ENCODE data around the gene TMEM72.

TMEM72 gene

DNA sequence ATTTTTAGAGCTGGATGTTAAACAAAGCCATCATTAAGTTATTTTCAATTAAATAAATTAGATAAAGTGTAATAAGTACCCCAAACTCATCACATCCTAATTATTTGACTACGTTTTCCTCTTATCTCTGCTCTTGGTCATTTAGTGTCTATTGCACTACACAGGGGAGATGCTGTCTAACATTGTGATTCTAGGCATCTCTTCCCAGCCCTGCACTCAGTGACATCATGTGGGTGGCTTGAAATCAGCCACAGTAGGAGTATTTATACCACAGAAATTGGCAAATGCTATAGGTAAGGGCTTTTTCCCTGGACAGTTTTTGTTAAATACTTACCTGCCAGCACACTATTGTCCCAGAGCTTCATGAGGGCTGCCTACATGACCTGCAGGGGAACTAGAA, 21.3 kb upstream of the TMEM72 start:
- H3K27me3 ChIP-seq (ENCODE audit: control insufficient read depth in 1 of 2, insufficient read depth in 2 of 2, low read length in 2 of 2): no peaks in the 10 kb centered on the region
- H3K4me3 ChIP-seq (ENCODE audit: low read length in 2 of 2): no peak overlapping the region
- H3K9me3 ChIP-seq (ENCODE audit: control insufficient read depth in 2 of 2, low read length in 2 of 2): no peaks in the 10 kb centered on the region
- no peaks in the 10 kb centered on the region for H3K36me3 ChIP-seq (ENCODE audit: control insufficient read depth in 2 of 2, insufficient read depth in 2 of 2, low read length in 2 of 2)
- H3K9ac ChIP-seq (ENCODE audit: low read length in 2 of 2): no peak overlapping the region
- H3K27ac ChIP-seq (ENCODE audit: low read length): no peak overlapping the region
- H3K4me1 ChIP-seq (ENCODE audit: control insufficient read depth, insufficient read depth, low read length): no peaks in the 10 kb centered on the region

DNA sequence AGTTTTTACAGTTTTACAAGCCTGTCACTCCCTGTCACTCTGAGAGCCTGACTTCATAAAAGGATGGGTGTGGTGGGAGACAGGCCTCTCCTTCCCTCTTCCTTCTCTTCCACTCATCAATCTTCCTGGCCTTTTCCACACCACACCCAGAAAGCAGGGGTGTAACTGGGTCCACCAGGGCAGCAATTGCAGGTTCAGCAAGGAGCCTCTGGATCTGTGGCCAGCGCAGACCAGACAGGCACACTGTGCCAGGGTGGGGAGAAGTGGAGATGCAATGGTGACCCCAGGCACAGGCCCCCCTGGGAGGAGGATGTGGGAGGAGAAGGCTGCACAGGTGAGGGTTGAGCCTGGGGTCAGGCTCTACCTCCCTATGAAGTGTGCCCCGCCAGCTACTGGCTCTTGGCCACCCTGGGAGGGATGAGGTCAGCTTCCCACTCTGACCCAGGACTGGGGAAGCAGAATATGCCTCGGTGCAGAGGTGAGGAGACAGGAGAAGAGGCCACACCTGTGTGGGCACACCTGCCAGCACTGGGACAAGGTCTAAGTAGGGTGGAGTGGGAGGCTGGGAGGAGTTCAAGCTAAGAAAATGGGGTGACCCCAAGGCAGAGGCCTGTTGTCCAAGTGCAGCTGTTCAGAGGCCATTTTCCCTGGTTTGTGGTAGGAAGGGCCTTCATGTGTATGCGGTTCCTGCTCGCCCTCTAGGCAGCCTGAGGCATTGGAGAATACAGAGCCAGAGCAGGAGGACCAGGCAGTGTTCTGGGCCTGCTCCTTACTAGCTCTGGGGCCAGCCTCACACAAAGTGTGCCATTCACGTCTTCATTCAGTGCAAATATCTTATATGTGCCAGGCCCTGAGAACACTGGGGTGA, 20.2 kb upstream of the TMEM72 start:
- H3K9ac ChIP-seq (ENCODE audit: low read length in 2 of 2): no peak overlapping the region
- H3K4me1 ChIP-seq (ENCODE audit: control insufficient read depth, insufficient read depth, low read length): no peaks in the 10 kb centered on the region
- no peaks in the 10 kb centered on the region for H3K27me3 ChIP-seq (ENCODE audit: control insufficient read depth in 1 of 2, insufficient read depth in 2 of 2, low read length in 2 of 2)
- H3K4me3 ChIP-seq (ENCODE audit: low read length in 2 of 2): no peak overlapping the region
- no peaks in the 10 kb centered on the region for H3K36me3 ChIP-seq (ENCODE audit: control insufficient read depth in 2 of 2, insufficient read depth in 2 of 2, low read length in 2 of 2)
- H3K27ac ChIP-seq (ENCODE audit: low read length): no peak overlapping the region
- no peaks in the 10 kb centered on the region for H3K9me3 ChIP-seq (ENCODE audit: control insufficient read depth in 2 of 2, low read length in 2 of 2)

DNA sequence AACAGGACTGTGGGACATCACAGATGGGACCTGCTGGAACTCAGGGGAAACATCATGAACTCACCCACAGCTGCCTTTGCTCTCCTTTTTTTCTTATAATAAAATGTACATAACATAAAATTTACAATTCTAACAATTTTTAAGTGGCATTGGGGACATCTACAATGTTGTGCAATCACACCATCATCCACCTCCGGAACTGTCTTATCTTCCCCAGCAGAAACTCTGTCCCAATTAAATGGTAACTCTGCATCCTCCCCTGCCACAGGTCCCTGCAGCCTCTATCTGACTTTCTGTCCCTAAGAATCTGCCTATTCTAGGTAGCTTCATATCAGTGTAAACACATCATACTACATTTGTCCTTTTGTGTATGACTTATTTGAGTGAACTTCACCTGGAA, 19.4 kb upstream of the TMEM72 start:
- Histone ChIP-seq H3K36me3 (ENCODE audit: control insufficient read depth in 2 of 2, insufficient read depth in 2 of 2, low read length in 2 of 2) (no peaks in the 10 kb centered on the region), H3K4me1 (ENCODE audit: control insufficient read depth, insufficient read depth, low read length) (no peaks in the 10 kb centered on the region), H3K9ac (ENCODE audit: low read length in 2 of 2) (no peak overlapping the region), H3K27ac (ENCODE audit: low read length) (no peak overlapping the region), H3K4me3 (ENCODE audit: low read length in 2 of 2) (no peak overlapping the region), H3K27me3 (ENCODE audit: control insufficient read depth in 1 of 2, insufficient read depth in 2 of 2, low read length in 2 of 2) (no peaks in the 10 kb centered on the region), H3K9me3 (ENCODE audit: control insufficient read depth in 2 of 2, low read length in 2 of 2) (no peaks in the 10 kb centered on the region)

DNA sequence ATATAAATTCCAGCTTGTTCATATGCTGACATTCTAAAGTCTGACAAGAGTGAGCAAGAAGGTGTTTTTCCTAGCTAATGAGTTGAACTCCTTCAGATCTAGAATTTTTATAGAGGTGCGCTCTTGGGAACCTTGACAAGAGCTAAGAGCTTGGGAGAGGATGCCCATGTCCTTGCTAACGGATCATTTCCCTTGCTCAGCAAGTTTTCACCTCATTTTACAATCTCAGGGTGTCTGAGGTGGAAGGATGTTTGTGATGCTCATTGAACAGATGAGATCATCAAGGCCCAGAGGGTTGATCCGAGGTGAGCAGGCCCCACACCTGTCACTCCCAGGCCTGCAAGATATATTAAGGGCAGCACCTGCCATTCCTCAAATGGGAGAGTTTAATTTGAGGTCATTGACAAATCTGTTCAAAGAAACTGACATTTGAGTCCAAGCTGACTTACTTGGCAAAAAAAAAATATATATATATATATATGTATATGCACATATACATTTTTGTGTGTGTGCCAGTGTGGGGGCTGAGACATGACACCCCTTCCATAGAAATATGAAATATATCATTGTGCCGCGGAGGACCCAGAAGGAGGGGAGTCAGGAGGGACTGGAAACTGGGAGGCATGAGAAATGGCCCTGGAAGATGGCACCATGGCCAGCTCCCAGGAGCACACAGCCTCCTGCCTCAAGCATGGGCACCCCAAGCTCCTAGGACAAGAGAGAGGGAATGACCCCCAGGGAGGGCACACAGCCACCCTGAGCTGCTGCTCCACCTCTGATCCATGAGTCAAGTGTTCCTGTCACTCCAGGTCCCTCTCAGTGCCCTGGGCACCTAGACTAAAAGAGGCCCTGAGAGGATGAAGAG, 17.3 kb upstream of the TMEM72 start:
- Histone ChIP-seq H3K9ac (ENCODE audit: low read length in 2 of 2) (no peak overlapping the region), H3K27me3 (ENCODE audit: control insufficient read depth in 1 of 2, insufficient read depth in 2 of 2, low read length in 2 of 2) (no peaks in the 10 kb centered on the region), H3K4me3 (ENCODE audit: low read length in 2 of 2) (no peak overlapping the region), H3K4me1 (ENCODE audit: control insufficient read depth, insufficient read depth, low read length) (no peaks in the 10 kb centered on the region), H3K27ac (ENCODE audit: low read length) (no peak overlapping the region), H3K9me3 (ENCODE audit: control insufficient read depth in 2 of 2, low read length in 2 of 2) (no peaks in the 10 kb centered on the region), H3K36me3 (ENCODE audit: control insufficient read depth in 2 of 2, insufficient read depth in 2 of 2, low read length in 2 of 2) (no peaks in the 10 kb centered on the region)

DNA sequence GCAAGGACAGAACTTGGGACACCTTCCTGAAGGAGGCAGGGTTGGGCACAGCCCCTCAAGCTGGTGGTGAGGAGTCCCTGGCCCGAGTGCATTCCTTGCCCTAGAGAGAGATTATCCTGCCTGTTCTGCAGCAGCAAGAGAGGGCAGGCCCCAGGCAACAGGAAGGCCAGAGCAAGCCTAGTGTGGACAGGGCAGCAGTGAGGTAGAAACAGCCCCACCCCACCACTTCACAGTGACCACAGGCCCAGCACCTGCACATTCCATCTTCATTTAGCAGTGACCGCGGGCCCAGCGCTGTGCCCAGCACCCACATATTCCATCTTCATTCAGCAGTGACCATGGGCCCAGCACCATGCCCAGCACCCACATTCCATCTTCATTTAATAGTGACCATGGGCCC, 16.4 kb upstream of the TMEM72 start:
- H3K27me3 ChIP-seq (ENCODE audit: control insufficient read depth in 1 of 2, insufficient read depth in 2 of 2, low read length in 2 of 2): no peaks in the 10 kb centered on the region
- H3K4me3 ChIP-seq (ENCODE audit: low read length in 2 of 2): no peak overlapping the region
- no peak overlapping the region for H3K9ac ChIP-seq (ENCODE audit: low read length in 2 of 2)
- no peaks in the 10 kb centered on the region for H3K4me1 ChIP-seq (ENCODE audit: control insufficient read depth, insufficient read depth, low read length)
- no peak overlapping the region for H3K27ac ChIP-seq (ENCODE audit: low read length)
- H3K9me3 ChIP-seq (ENCODE audit: control insufficient read depth in 2 of 2, low read length in 2 of 2): no peaks in the 10 kb centered on the region
- no peaks in the 10 kb centered on the region for H3K36me3 ChIP-seq (ENCODE audit: control insufficient read depth in 2 of 2, insufficient read depth in 2 of 2, low read length in 2 of 2)

DNA sequence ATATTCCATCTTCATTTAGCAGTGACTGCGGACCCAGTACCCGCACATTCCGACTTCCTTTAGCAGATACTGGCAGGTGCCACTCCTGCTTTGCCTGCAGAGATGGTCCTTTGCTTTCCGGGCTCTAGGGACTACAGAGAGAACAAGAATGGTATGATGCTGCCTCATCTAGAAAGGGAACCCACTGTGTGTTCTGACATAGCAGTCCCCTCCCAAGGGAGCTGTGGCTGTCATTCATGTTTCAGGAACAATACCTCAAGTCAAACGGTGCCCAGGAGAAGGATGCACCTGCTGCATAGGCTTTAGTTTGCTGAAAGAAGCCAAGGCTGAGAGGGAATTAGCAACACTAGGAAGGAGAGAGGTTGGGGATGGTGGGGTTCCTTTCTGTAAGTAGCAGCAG, 15.9 kb upstream of the TMEM72 start:
- Histone ChIP-seq H3K9me3 (ENCODE audit: control insufficient read depth in 2 of 2, low read length in 2 of 2) (no peaks in the 10 kb centered on the region), H3K36me3 (ENCODE audit: control insufficient read depth in 2 of 2, insufficient read depth in 2 of 2, low read length in 2 of 2) (no peaks in the 10 kb centered on the region), H3K9ac (ENCODE audit: low read length in 2 of 2) (no peak overlapping the region), H3K4me3 (ENCODE audit: low read length in 2 of 2) (no peak overlapping the region), H3K27ac (ENCODE audit: low read length) (no peak overlapping the region), H3K4me1 (ENCODE audit: control insufficient read depth, insufficient read depth, low read length) (no peaks in the 10 kb centered on the region), H3K27me3 (ENCODE audit: control insufficient read depth in 1 of 2, insufficient read depth in 2 of 2, low read length in 2 of 2) (no peaks in the 10 kb centered on the region)

DNA sequence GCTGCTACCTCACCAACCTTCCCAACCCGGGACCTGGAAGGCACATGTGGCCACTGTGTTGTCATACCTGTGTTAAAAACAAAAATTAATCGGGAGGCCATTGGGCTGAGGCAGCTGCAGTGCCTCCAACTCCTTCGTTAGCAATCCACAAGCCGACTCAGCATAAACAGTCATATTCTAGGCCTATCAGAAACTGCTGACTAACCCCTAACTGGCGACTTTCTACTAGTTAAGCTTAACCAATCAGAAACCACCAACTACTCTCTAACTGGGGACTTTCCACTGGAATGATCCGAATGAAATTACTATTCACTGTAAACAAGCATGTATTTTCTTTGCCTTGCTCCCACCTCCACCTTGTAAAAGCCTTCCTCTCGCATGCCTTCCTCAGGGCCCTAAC, 14.1 kb upstream of the TMEM72 start:
- no peak overlapping the region for H3K9ac ChIP-seq (ENCODE audit: low read length in 2 of 2)
- H3K36me3 ChIP-seq (ENCODE audit: control insufficient read depth in 2 of 2, insufficient read depth in 2 of 2, low read length in 2 of 2): no peaks in the 10 kb centered on the region
- no peaks in the 10 kb centered on the region for H3K27me3 ChIP-seq (ENCODE audit: control insufficient read depth in 1 of 2, insufficient read depth in 2 of 2, low read length in 2 of 2)
- H3K4me1 ChIP-seq (ENCODE audit: control insufficient read depth, insufficient read depth, low read length): no peaks in the 10 kb centered on the region
- no peak overlapping the region for H3K27ac ChIP-seq (ENCODE audit: low read length)
- no peaks in the 10 kb centered on the region for H3K9me3 ChIP-seq (ENCODE audit: control insufficient read depth in 2 of 2, low read length in 2 of 2)
- H3K4me3 ChIP-seq (ENCODE audit: low read length in 2 of 2): no peak overlapping the region

DNA sequence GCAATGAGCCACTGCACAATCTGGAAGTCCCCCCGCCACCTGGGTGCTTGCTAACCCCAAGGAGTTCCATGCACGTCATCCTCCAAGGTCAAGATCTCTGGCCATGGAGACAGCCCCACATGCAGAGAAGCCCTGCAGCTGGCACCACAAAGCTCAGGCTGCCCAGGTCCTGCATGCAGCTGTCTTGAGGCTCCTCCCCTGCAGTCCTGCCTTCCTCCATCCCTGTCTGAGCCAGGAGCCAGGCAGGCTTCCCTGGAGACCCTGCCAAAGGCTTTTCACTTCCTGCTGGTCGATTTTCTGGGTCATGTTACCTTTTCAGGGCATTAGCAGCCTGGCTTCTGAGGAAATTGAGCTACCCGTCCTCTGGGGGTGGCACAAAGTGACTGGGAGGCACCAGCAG, 12.5 kb upstream of the TMEM72 start:
- no peaks in the 10 kb centered on the region for H3K27me3 ChIP-seq (ENCODE audit: control insufficient read depth in 1 of 2, insufficient read depth in 2 of 2, low read length in 2 of 2)
- H3K4me3 ChIP-seq (ENCODE audit: low read length in 2 of 2): no peak overlapping the region

DNA sequence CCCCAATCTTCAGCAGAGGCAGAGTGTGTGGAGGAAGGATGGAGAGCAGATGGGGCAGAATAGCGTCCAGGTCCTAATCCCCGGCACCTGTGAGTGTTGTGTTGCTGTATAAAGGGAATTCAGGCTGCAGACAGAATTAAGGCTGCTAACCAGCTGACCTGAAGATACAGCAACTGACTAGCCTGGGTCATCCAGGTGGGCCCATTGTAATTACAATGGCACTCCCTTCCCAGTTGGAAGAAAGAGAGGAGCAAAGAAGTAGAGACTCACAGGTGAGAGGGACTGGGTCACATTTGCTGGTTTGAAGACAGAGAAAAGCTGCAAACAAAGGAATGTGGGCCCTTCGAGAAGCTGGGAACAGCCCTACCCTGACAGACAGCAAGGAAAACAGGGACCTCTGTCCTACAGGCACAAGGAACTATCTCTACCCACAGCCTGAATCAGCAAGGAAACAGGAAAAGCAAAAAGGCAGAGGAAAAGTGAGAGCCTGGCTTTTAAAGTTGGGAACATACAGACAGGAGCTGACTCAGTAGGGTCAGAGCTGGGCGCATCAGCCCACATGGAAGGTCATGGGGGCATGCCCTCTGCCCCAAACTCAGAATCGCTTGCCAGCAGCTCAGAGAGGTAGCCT, 11.6 kb upstream of the TMEM72 start:
- H3K4me3 ChIP-seq (ENCODE audit: low read length in 2 of 2): no peak overlapping the region

More for the DNA sequence above, 12.5 kb upstream of the TMEM72 start:
- no peak overlapping the region for H3K9ac ChIP-seq (ENCODE audit: low read length in 2 of 2)
- H3K36me3 ChIP-seq (ENCODE audit: control insufficient read depth in 2 of 2, insufficient read depth in 2 of 2, low read length in 2 of 2): no peaks in the 10 kb centered on the region
- no peaks in the 10 kb centered on the region for H3K9me3 ChIP-seq (ENCODE audit: control insufficient read depth in 2 of 2, low read length in 2 of 2)
- H3K4me1 ChIP-seq (ENCODE audit: control insufficient read depth, insufficient read depth, low read length): no peaks in the 10 kb centered on the region
- no peak overlapping the region for H3K27ac ChIP-seq (ENCODE audit: low read length)

DNA sequence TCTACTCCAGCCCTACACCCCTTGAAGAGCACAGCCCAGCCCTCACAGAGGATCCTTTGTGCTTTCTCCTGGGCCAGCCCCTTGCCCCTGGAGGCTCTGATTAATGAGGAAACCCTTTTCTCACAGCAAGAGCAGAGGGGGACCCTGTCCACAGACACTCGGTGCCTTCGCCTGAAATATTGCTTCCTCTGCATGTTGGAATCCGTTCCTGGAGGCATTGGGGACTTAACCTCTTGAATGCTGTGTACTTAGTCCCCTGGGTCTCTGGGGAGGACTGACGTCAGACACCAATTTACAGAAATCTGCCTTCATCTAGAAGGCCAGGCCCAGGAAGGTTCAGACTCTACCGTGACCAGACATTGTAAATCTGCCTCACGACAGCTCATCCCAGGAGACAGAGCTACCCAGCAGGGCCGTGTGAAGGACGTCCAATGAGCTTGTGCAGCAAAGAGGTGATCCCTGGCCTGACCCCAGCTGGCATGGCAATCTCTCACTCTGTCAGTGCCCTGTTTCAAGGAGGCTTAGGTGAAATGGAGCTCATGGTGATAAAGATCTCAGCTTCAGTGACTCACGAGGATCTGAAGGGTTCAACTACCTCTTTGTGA, 8.1 kb upstream of the TMEM72 start:
- no peaks in the 10 kb centered on the region for H3K36me3 ChIP-seq (ENCODE audit: control insufficient read depth in 2 of 2, insufficient read depth in 2 of 2, low read length in 2 of 2)

More for the DNA sequence above, 11.6 kb upstream of the TMEM72 start:
- H3K4me1 ChIP-seq (ENCODE audit: control insufficient read depth, insufficient read depth, low read length): no peaks in the 10 kb centered on the region
- no peak overlapping the region for H3K9ac ChIP-seq (ENCODE audit: low read length in 2 of 2)
- H3K27me3 ChIP-seq (ENCODE audit: control insufficient read depth in 1 of 2, insufficient read depth in 2 of 2, low read length in 2 of 2): no peaks in the 10 kb centered on the region
- no peaks in the 10 kb centered on the region for H3K36me3 ChIP-seq (ENCODE audit: control insufficient read depth in 2 of 2, insufficient read depth in 2 of 2, low read length in 2 of 2)
- no peak overlapping the region for H3K27ac ChIP-seq (ENCODE audit: low read length)
- H3K9me3 ChIP-seq (ENCODE audit: control insufficient read depth in 2 of 2, low read length in 2 of 2): no peaks in the 10 kb centered on the region

More for the DNA sequence above, 8.1 kb upstream of the TMEM72 start:
- H3K9me3 ChIP-seq (ENCODE audit: control insufficient read depth in 2 of 2, low read length in 2 of 2): no peaks in the 10 kb centered on the region
- H3K4me3 ChIP-seq (ENCODE audit: low read length in 2 of 2): no peak overlapping the region
- no peak overlapping the region for H3K9ac ChIP-seq (ENCODE audit: low read length in 2 of 2)
- H3K27ac ChIP-seq (ENCODE audit: low read length): no peak overlapping the region
- no peaks in the 10 kb centered on the region for H3K4me1 ChIP-seq (ENCODE audit: control insufficient read depth, insufficient read depth, low read length)
- H3K27me3 ChIP-seq (ENCODE audit: control insufficient read depth in 1 of 2, insufficient read depth in 2 of 2, low read length in 2 of 2): no peaks in the 10 kb centered on the region

Data from stomach smooth muscle (tissue), 2 donors.